Neural progenitor cell (in vitro differentiated cells): Measurements from ENCODE around the gene ACTR3. TPM values are rescaled to one million over a fixed set of nuclear protein-coding genes. Genes with fewer than 3 reads are reported as not detected.
"Not testable (repeated sequence)": the region's sequence is repeated elsewhere in the genome, so short reads cannot be mapped to it uniquely, and the experiment has no call there.

ENCODE experiments used
- DNase-seq: peaks from one replicate; pipeline ENCODE4 v3.0.0-alpha.2; 2016; ENCODE audit warnings: low spot score
- H2AFZ ChIP-seq: fragments of 200-600 bp; sonication (generic); replicated peaks from 2 replicates; pipeline ENCODE4 v1.6.1; 2016; ENCODE audit warnings: antibody characterized with exemption
- H3F3A ChIP-seq: fragments of 200-600 bp; sonication (generic); 2 replicates; pipeline ENCODE4 v1.6.1; 2016; ENCODE audit warnings: antibody characterized with exemption, low read depth
- H3K27ac ChIP-seq: fragments of 200-600 bp; sonication (generic); 2 replicates; pipeline ENCODE4 v1.5.1; 2016; ENCODE audit warnings: mild to moderate bottlenecking
- H3K27me3 ChIP-seq: fragments of 200-600 bp; sonication (generic); 2 replicates; pipeline ENCODE4 v1.6.1; 2016; ENCODE audit warnings: mild to moderate bottlenecking, moderate library complexity
- H3K36me3 ChIP-seq: fragments of 200-600 bp; sonication (generic); 2 replicates; pipeline ENCODE4 v1.5.1; 2016
- H3K4me1 ChIP-seq: fragments of 200-600 bp; sonication (generic); 2 replicates; pipeline ENCODE4 v1.6.1; 2016; ENCODE audit warnings: mixed run types
- H3K4me2 ChIP-seq: fragments of 200-600 bp; sonication (generic); 2 replicates; pipeline ENCODE4 v1.6.1; 2016
- H3K4me3 ChIP-seq: fragments of 200-600 bp; sonication (generic); 2 replicates; pipeline ENCODE4 v1.5.1; 2016
- H3K79me2 ChIP-seq: fragments of 200-600 bp; sonication (generic); 2 replicates; pipeline ENCODE4 v1.6.1; 2016; ENCODE audit warnings: low read depth
- H3K9ac ChIP-seq: fragments of 200-600 bp; sonication (generic); 2 replicates; pipeline ENCODE4 v1.6.1; 2016
- H3K9me3 ChIP-seq: fragments of 200-600 bp; sonication (generic); 2 replicates; pipeline ENCODE4 v1.5.1; 2016; ENCODE audit warnings: low read depth
- H4K20me1 ChIP-seq: fragments of 200-600 bp; sonication (generic); 2 replicates; pipeline ENCODE4 v1.6.1; 2016; ENCODE audit warnings: low read depth
- H3K27ac Mint-ChIP-seq: 3 replicates; pipeline ENCODE4 v1.8.0; 2021; ENCODE audit warnings: mixed read lengths
- H3K27me3 Mint-ChIP-seq: 2 replicates; pipeline ENCODE4 v1.8.0; 2022; ENCODE audit warnings: low read depth, mild to moderate bottlenecking, inconsistent platforms, moderate library complexity, mixed read lengths; ENCODE audit not compliant: insufficient read depth
- H3K36me3 Mint-ChIP-seq: 3 replicates; pipeline ENCODE4 v1.8.0; 2021; ENCODE audit warnings: mixed read lengths
- H3K4me1 Mint-ChIP-seq: 3 replicates; pipeline ENCODE4 v1.8.0; 2021; ENCODE audit warnings: mixed read lengths
- H3K4me3 Mint-ChIP-seq: 3 replicates; pipeline ENCODE4 v1.8.0; 2021; ENCODE audit warnings: mild to moderate bottlenecking, moderate library complexity, mixed read lengths
- H3K9me3 Mint-ChIP-seq: 3 replicates; pipeline ENCODE4 v1.8.0; 2020; ENCODE audit warnings: mixed read lengths
- EZH2 ChIP-seq: fragments of 200-600 bp; sonication (generic); IDR thresholded peaks from 2 replicates; pipeline ENCODE4 v1.6.1; 2017; ENCODE audit warnings: antibody characterized with exemption, mild to moderate bottlenecking, moderate library complexity
- EZH2phosphoT487 ChIP-seq: fragments of 200-600 bp; sonication (generic); IDR thresholded peaks from 2 replicates; pipeline ENCODE4 v1.6.1; 2017; ENCODE audit warnings: antibody characterized with exemption
- total RNA-seq: library from RNA; depleted of rRNA; stranded (reverse); fragments of >200 nt; gene quantifications from 2 replicates; pipeline ENCODE4 v1.2.3, GENCODE V29; 2015; ENCODE audit warnings: low replicate concordance
- TF ChIP-seq, protein P1 (sequence below): fragments of 200-600 bp; sonication (generic); IDR thresholded peaks from 2 replicates; pipeline ENCODE4 v1.5.1; 2017; ENCODE audit warnings: antibody characterized with exemption, mild to moderate bottlenecking

Gene ACTR3
- total RNA-seq, 1 donor from 2014 or later: 175 TPM

DNA sequence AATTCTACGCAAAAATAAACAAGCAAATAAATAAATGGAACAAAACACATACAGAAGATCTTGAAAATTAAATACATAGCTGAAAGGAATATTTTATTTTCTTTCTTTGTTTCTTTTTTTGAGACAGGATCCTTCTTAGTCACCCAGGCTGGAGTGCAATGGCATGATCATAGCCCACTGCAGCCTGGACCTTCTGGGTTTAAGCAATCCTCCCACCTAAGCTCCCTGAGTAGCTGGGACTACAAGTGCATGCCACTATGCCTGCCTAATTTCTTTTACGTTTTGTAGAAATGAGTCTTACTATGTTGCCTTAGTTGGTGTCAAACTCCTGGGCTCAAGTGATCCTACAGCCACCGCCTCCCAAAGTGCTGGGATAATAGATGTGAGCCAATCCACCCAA lies 44.6 kb upstream of the ACTR3 start:
- H3K27ac Mint-ChIP-seq: no peak overlapping the region
- H3F3A ChIP-seq: no peaks in the 10 kb centered on the region
- H3K4me3 Mint-ChIP-seq: no peak overlapping the region
- H3K4me2 ChIP-seq: no peak overlapping the region
- peaks cover 2% of the 10 kb centered on the region for H3K27me3 Mint-ChIP-seq
- H2AFZ ChIP-seq: no peak overlapping the region
- no peaks in the 10 kb centered on the region for H3K27me3 ChIP-seq
- H3K9me3 ChIP-seq: no peaks in the 10 kb centered on the region
- H3K4me1 ChIP-seq: no peaks in the 10 kb centered on the region
- no peaks in the 10 kb centered on the region for H3K79me2 ChIP-seq
- H3K9ac ChIP-seq: no peak overlapping the region
- H3K4me3 ChIP-seq: no peak overlapping the region
- H3K27ac ChIP-seq: no peak overlapping the region
- H3K36me3 ChIP-seq: no peaks in the 10 kb centered on the region
- no peak for DNase-seq
- no peaks in the 10 kb centered on the region for H4K20me1 ChIP-seq
- peaks cover 11% of the 10 kb centered on the region for H3K9me3 Mint-ChIP-seq
- H3K36me3 Mint-ChIP-seq: no peaks in the 10 kb centered on the region
- TF ChIP-seq EZH2 (no peak), EZH2phosphoT487 (no peak)
- TF ChIP-seq, protein P1, sequence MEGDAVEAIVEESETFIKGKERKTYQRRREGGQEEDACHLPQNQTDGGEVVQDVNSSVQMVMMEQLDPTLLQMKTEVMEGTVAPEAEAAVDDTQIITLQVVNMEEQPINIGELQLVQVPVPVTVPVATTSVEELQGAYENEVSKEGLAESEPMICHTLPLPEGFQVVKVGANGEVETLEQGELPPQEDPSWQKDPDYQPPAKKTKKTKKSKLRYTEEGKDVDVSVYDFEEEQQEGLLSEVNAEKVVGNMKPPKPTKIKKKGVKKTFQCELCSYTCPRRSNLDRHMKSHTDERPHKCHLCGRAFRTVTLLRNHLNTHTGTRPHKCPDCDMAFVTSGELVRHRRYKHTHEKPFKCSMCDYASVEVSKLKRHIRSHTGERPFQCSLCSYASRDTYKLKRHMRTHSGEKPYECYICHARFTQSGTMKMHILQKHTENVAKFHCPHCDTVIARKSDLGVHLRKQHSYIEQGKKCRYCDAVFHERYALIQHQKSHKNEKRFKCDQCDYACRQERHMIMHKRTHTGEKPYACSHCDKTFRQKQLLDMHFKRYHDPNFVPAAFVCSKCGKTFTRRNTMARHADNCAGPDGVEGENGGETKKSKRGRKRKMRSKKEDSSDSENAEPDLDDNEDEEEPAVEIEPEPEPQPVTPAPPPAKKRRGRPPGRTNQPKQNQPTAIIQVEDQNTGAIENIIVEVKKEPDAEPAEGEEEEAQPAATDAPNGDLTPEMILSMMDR: no peak
- peaks cover 4% of the 10 kb centered on the region for H3K4me1 Mint-ChIP-seq

DNA sequence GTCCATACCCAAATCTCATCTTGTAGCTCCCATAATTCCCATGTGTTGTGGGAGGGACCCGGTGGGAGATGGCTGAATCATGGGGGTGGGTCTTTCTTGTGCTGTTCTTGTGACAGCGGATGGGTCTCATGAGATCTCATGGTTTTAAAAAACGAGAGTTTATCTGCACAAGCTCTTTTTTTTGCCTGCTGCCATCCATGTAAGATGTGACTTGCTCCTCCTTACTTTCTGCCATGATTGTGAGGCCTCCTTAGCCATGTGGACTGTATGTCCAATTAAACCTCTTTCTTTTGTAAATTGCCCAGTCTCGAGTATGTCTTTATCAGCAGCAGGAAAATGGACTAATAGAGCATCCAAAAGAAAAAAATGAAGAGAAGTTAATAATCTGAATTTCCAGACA lies 44.1 kb upstream of the ACTR3 start:
- H3K4me1 Mint-ChIP-seq, H2AFZ ChIP-seq, H3K27ac Mint-ChIP-seq, H3K4me3 ChIP-seq, H3K4me3 Mint-ChIP-seq, H3K36me3 Mint-ChIP-seq, DNase-seq, H3K4me1 ChIP-seq, H3K9ac ChIP-seq, H3K27me3 Mint-ChIP-seq, H3K9me3 ChIP-seq, H4K20me1 ChIP-seq, H3K79me2 ChIP-seq, H3K4me2 ChIP-seq, H3F3A ChIP-seq, H3K36me3 ChIP-seq, H3K27ac ChIP-seq, H3K27me3 ChIP-seq: not testable (repeated sequence)
- peaks cover 11% of the 10 kb centered on the region for H3K9me3 Mint-ChIP-seq

DNA sequence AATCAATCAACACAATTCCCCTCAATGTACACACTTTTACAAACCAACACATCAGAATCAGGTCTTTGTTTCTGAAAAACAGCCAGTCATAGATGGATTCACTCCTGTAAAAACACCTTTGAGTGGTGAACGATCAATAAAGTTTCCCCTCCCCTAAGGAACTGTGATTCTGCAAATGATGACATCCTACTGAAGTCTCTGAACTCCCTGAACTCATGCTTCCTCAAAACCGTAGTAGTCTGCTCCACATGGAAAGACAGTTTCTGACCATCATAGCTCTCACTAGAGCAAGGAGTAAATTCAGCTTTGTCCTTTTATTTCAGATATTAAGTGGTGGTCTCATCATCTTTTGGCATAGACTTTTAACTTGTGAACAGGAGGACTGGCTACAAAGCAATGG lies 43.5 kb upstream of the ACTR3 start:
- no peak overlapping the region for H3K4me3 Mint-ChIP-seq
- H3K9me3 Mint-ChIP-seq: peaks cover 11% of the 10 kb centered on the region
- H3K4me1 Mint-ChIP-seq: peaks cover 4% of the 10 kb centered on the region
- Histone ChIP-seq H3K27ac (no peak overlapping the region), H3K36me3 (no peaks in the 10 kb centered on the region), H3K4me3 (no peak overlapping the region), H3K4me1 (no peaks in the 10 kb centered on the region), H3K27me3 (no peaks in the 10 kb centered on the region), H2AFZ (no peak overlapping the region), H3K9ac (no peak overlapping the region), H3F3A (no peaks in the 10 kb centered on the region), H3K79me2 (no peaks in the 10 kb centered on the region), H3K9me3 (no peaks in the 10 kb centered on the region), H3K4me2 (no peak overlapping the region), H4K20me1 (no peaks in the 10 kb centered on the region)
- H3K27me3 Mint-ChIP-seq: peaks cover 2% of the 10 kb centered on the region
- no peaks in the 10 kb centered on the region for H3K36me3 Mint-ChIP-seq
- DNase-seq: no peak
- H3K27ac Mint-ChIP-seq: no peak overlapping the region
- TF ChIP-seq EZH2 (no peak), EZH2phosphoT487 (no peak)
- TF ChIP-seq, protein P1: no peak

DNA sequence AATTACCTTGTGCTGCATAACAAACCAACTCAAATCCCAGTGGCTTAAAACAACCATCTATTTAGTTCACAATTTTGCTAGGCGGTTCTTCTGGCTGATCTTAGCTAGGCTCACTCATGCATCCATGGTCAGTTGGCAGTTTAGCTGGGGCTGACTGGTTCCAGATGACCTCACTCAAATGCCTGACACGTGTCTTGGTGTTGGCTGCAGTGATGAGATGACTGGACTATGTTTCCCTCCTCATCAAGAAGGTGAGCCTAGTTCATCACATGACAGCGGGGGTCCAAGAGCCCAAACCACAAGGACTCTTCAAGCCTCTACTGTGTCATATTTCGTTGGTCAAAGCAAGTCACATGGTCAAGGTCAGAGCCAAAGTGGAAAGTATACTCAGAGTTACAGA lies 42.7 kb upstream of the ACTR3 start:
- H3K4me3 ChIP-seq: no peak overlapping the region
- no peak overlapping the region for H3K27ac ChIP-seq
- no peaks in the 10 kb centered on the region for H3K4me1 ChIP-seq
- H3K27ac Mint-ChIP-seq: no peak overlapping the region
- peaks cover 4% of the 10 kb centered on the region for H3K4me1 Mint-ChIP-seq
- no peaks in the 10 kb centered on the region for H3K36me3 Mint-ChIP-seq
- no peaks in the 10 kb centered on the region for H3K27me3 ChIP-seq
- DNase-seq: no peak
- no peak overlapping the region for H3K4me3 Mint-ChIP-seq
- H3K9me3 Mint-ChIP-seq: peaks cover 11% of the 10 kb centered on the region
- no peaks in the 10 kb centered on the region for H3F3A ChIP-seq
- TF ChIP-seq EZH2 (no peak), EZH2phosphoT487 (no peak)
- TF ChIP-seq, protein P1: no peak
- H3K9ac ChIP-seq: no peak overlapping the region
- H3K36me3 ChIP-seq: no peaks in the 10 kb centered on the region
- H4K20me1 ChIP-seq: no peaks in the 10 kb centered on the region
- H2AFZ ChIP-seq: no peak overlapping the region
- H3K79me2 ChIP-seq: no peaks in the 10 kb centered on the region
- H3K9me3 ChIP-seq: no peaks in the 10 kb centered on the region
- H3K27me3 Mint-ChIP-seq: peaks cover 2% of the 10 kb centered on the region
- no peak overlapping the region for H3K4me2 ChIP-seq
